K562 (cell line): ENCODE measurements around the gene NMBR.

Experiments
- ARID3A ChIP-seq: IDR thresholded peaks from 2 replicates; pipeline ENCODE4 v1.6.1; 2012; ENCODE audit warnings: low read depth, low read length, improper control_type of control experiment, borderline replicate concordance
- ATF3 ChIP-seq, 2 experiments: fragments of 450-650 bp in 1 of 2; sonication (generic) in 1 of 2; formaldehyde crosslinking in 1 of 2; IDR thresholded peaks in 1 of 2; conservative IDR thresholded peaks in 1 of 2; 2 replicates each; pipeline versions ENCODE4 v1.6.1 to v1.8.1; 2016 to 2023; ENCODE audit warnings: mild to moderate bottlenecking in 2 of 2, moderate library complexity in 2 of 2, inconsistent platforms in 1 of 2, missing genetic modification reagents in 1 of 2
- DNMT1 ChIP-seq: fragments of 450-650 bp; IDR thresholded peaks from 2 replicates; pipeline ENCODE4 v1.6.1; 2016; ENCODE audit warnings: antibody characterized with exemption, mild to moderate bottlenecking
- MAFK ChIP-seq: IDR thresholded peaks from 2 replicates; pipeline ENCODE4 v1.6.1; 2011; ENCODE audit warnings: low read length, improper control_type of control experiment
- MAX ChIP-seq: sonication (generic); formaldehyde crosslinking; IDR thresholded peaks from 2 replicates; pipeline ENCODE4 v1.9.0; 2022; ENCODE audit warnings: mild to moderate bottlenecking, missing genetic modification reagents
- MTA3 ChIP-seq: fragments of 450-650 bp; formaldehyde crosslinking; IDR thresholded peaks from 2 replicates; pipeline ENCODE4 v1.6.1; 2017; ENCODE audit warnings: mild to moderate bottlenecking, borderline replicate concordance
- MYNN ChIP-seq, 2 experiments: sonication (generic); formaldehyde crosslinking in 1 of 2; IDR thresholded peaks; 2 replicates each; pipeline versions ENCODE4 v1.5.0 to v1.6.1; 2016 to 2020; ENCODE audit warnings: antibody characterized with exemption in 1 of 2, missing genetic modification reagents in 1 of 2
- SREBF2 ChIP-seq: sonication (generic); formaldehyde crosslinking; IDR thresholded peaks from 2 replicates; pipeline ENCODE4 v1.4.0; 2020; ENCODE audit warnings: mild to moderate bottlenecking, missing genetic modification reagents
- TAF1 ChIP-seq: IDR thresholded peaks from 2 replicates; pipeline ENCODE4 v1.6.1; 2011; ENCODE audit warnings: mild to moderate bottlenecking, low read length, moderate library complexity; ENCODE audit not compliant: insufficient read depth, control insufficient read depth, severe bottlenecking; ENCODE audit errors: extremely low read depth
- USF2 ChIP-seq: sonication (generic); formaldehyde crosslinking; IDR thresholded peaks from 2 replicates; pipeline ENCODE4 v1.5.0; 2020; ENCODE audit warnings: missing genetic modification reagents
- YY1 ChIP-seq, 3 experiments: IDR thresholded peaks; 2 replicates each; pipeline ENCODE4 v1.6.1; 2011; ENCODE audit warnings: low read length in 2 of 3, mild to moderate bottlenecking in 2 of 3, moderate library complexity in 2 of 3, borderline replicate concordance in 1 of 3, control low read depth in 1 of 3, low read depth in 1 of 3; ENCODE audit not compliant: insufficient read depth in 3 of 3, insufficient replicate concordance in 2 of 3, control insufficient read depth in 1 of 3, insufficient read length in 1 of 3; ENCODE audit errors: extremely low read depth in 1 of 3
- ZBTB9 ChIP-seq: fragments of 450-650 bp; formaldehyde crosslinking; IDR thresholded peaks from 2 replicates; pipeline ENCODE4 v1.4.0; 2020; ENCODE audit warnings: mild to moderate bottlenecking, moderate library complexity

- TF ChIP-seq MTA3 (no peak), SREBF2 (no peak), TAF1 (no peak), MAFK (no peak), MYNN (IDR thresholded peaks at IDR 0.05) (no peak), MYNN (CRISPR knock-in tag; IDR thresholded peaks at IDR 0.05) (no peak), YY1 (IDR thresholded peaks at IDR 0.05; ENCODE audit: borderline replicate concordance in 1 of 3, control insufficient read depth in 1 of 3, extremely low read depth in 1 of 3, insufficient read depth in 3 of 3, insufficient read length in 1 of 3, insufficient replicate concordance in 2 of 3, low read depth in 1 of 3, low read length in 2 of 3) (no peak), ZBTB9 (CRISPR knock-in tag) (no peak), MAX (no peak), DNMT1 (no peak), ARID3A (no peak), ATF3 (IDR thresholded peaks at IDR 0.05) (no peak), ATF3 (CRISPR knock-in tag; conservative IDR thresholded peaks at IDR 0.05) (no peak), USF2 (CRISPR knock-in tag) (no peak)
Observed at GRCh38 chr6:142189057-142189456, 42.1 kb upstream of the NMBR start.
